Astrocyte (in vitro differentiated cells and primary cell): ENCODE results near the gene TAB3. TPM values are rescaled to one million over a fixed set of nuclear protein-coding genes. Genes with fewer than 3 reads are reported as not detected.
A peak's percentile ranks its signal among the peaks of the same experiment; 100 is the strongest.

Experiments
- DNase-seq: peaks from one replicate; pipeline ENCODE4 v3.0.0-alpha.2; 2010; ENCODE audit warnings: low read depth
- FAIRE-seq: peaks from 2 replicates; lab custom pipeline; 2011; peaks lifted over from hg19 to GRCh38; lab: Jason Lieb, UNC
- H2AFZ ChIP-seq: 2 replicates; pipeline ENCODE4 v1.6.0; 2012; ENCODE audit warnings: low read depth, low read length, inconsistent platforms
- H3K27ac ChIP-seq: 2 replicates; pipeline ENCODE4 v1.5.1; 2011; ENCODE audit warnings: low read depth, low read length, inconsistent platforms
- H3K27me3 ChIP-seq: 2 replicates; pipeline ENCODE4 v1.6.0; 2011; ENCODE audit warnings: low read length, inconsistent platforms; ENCODE audit not compliant: insufficient read depth
- H3K36me3 ChIP-seq: 2 replicates; pipeline ENCODE4 v1.5.1; 2011; ENCODE audit warnings: low read length, inconsistent platforms; ENCODE audit not compliant: insufficient read depth
- H3K4me1 ChIP-seq: 2 replicates; pipeline ENCODE4 v1.5.1; 2011; ENCODE audit warnings: low read length, inconsistent platforms; ENCODE audit not compliant: insufficient read depth
- H3K4me2 ChIP-seq: 2 replicates; pipeline ENCODE4 v1.6.0; 2012; ENCODE audit warnings: low read length, inconsistent platforms
- H3K4me3 ChIP-seq: 2 replicates; pipeline ENCODE4 v1.5.1; 2011; ENCODE audit warnings: low read depth, mild to moderate bottlenecking, low read length, inconsistent platforms; ENCODE audit not compliant: insufficient read depth
- H3K79me2 ChIP-seq: 2 replicates; pipeline ENCODE4 v1.6.0; 2012; ENCODE audit warnings: mild to moderate bottlenecking, low read length, inconsistent platforms; ENCODE audit not compliant: insufficient read depth
- H3K9ac ChIP-seq: 2 replicates; pipeline ENCODE4 v1.6.0; 2012; ENCODE audit warnings: mild to moderate bottlenecking, low read length, inconsistent platforms
- H3K9me3 ChIP-seq: 2 replicates; pipeline ENCODE4 v1.5.1; 2012; ENCODE audit warnings: low read depth, mild to moderate bottlenecking, low read length, inconsistent platforms; ENCODE audit not compliant: insufficient read depth
- H4K20me1 ChIP-seq: 2 replicates; pipeline ENCODE4 v1.6.0; 2012; ENCODE audit warnings: low read length, inconsistent platforms; ENCODE audit not compliant: insufficient read depth
- H3K27ac Mint-ChIP-seq: one replicate; pipeline ENCODE4 v1.8.0; 2021; ENCODE audit warnings: mild to moderate bottlenecking, mixed read lengths; ENCODE audit not compliant: unreplicated experiment
- H3K27me3 Mint-ChIP-seq: one replicate; pipeline ENCODE4 v1.8.0; 2021; ENCODE audit warnings: low read depth, mixed read lengths; ENCODE audit not compliant: unreplicated experiment
- H3K36me3 Mint-ChIP-seq: one replicate; pipeline ENCODE4 v1.8.0; 2021; ENCODE audit warnings: low read depth, mixed read lengths; ENCODE audit not compliant: unreplicated experiment
- H3K4me1 Mint-ChIP-seq: one replicate; pipeline ENCODE4 v1.8.0; 2021; ENCODE audit warnings: low read depth, mixed read lengths; ENCODE audit not compliant: unreplicated experiment
- H3K4me3 Mint-ChIP-seq: one replicate; pipeline ENCODE4 v1.8.0; 2021; ENCODE audit warnings: mild to moderate bottlenecking, moderate library complexity, mixed read lengths; ENCODE audit not compliant: unreplicated experiment
- H3K9me3 Mint-ChIP-seq: one replicate; pipeline ENCODE4 v1.8.0; 2021; ENCODE audit warnings: mild to moderate bottlenecking, mixed read lengths; ENCODE audit not compliant: unreplicated experiment
- CTCF ChIP-seq: IDR thresholded peaks from 2 replicates; pipeline ENCODE4 v1.5.1; 2011; ENCODE audit warnings: low read depth, mild to moderate bottlenecking, inconsistent platforms, low read length, moderate library complexity; ENCODE audit not compliant: insufficient read depth
- EZH2 ChIP-seq: IDR thresholded peaks from 2 replicates; pipeline ENCODE4 v1.6.1; 2012; ENCODE audit warnings: mild to moderate bottlenecking, low read length, inconsistent platforms; ENCODE audit not compliant: insufficient read depth
- total RNA-seq: library from RNA; stranded (reverse); gene quantifications from 2 replicates; pipeline ENCODE4 v1.2.1, GENCODE V29; 2021

Gene TAB3
- total RNA-seq, 1 donor from 2014 or later, result 19.3 TPM

DNA sequence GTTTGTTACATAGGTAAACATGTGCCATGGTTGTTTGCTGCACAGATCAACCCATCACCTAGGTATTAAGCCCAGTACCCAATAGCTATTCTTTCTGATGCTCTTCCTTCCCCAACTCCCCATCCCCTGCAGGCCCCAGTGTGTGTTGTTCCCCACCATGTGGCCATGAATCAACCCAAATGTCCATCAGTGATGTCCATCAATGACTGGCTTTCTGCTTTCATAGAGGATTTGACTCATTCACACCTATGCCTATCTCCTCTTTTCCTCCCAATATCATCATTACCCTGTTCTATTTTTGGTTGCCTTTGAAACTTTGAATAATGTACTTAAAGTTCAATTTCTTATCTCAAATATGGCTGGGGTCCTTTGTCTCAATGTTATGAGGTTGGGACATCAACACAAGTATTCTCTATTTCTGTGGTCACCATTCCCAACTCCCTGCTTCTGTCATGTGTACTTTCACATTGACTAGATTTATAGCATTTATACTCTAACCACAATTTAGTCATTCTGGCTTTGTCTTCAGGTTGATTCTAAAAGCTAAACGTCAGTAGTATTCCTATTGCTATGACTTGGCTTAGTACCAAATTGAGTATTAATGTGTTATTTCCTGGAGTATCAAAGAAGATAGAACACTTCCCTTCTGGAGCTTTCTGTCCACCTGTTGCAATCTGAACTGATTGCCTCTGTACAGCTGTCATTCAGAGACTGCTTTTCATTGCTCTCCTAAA, 107.2 kb downstream of the TAB3 start:
- Mint-ChIP-seq H3K9me3 (no peaks in the 10 kb centered on the region), H3K4me1 (no peaks in the 10 kb centered on the region), H3K4me3 (no peak overlapping the region), H3K36me3 (no peaks in the 10 kb centered on the region), H3K27me3 (no peaks in the 10 kb centered on the region), H3K27ac (no peak overlapping the region)
- H3K4me2 ChIP-seq, result no peak overlapping the region
- no peaks in the 10 kb centered on the region for H3K79me2 ChIP-seq
- no peak overlapping the region for H3K9ac ChIP-seq
- H3K4me3 ChIP-seq, result no peak overlapping the region
- DNase-seq (no peak), FAIRE-seq (peak; percentile 76)
- H3K9me3 ChIP-seq, result no peaks in the 10 kb centered on the region
- no peaks in the 10 kb centered on the region for H3K4me1 ChIP-seq
- no peak overlapping the region for H3K27ac ChIP-seq
- no peaks in the 10 kb centered on the region for H3K27me3 ChIP-seq
- H4K20me1 ChIP-seq, result no peaks in the 10 kb centered on the region
- no peak for TF ChIP-seq CTCF
- TF ChIP-seq EZH2, result no peak
- H2AFZ ChIP-seq, result no peak overlapping the region
- H3K36me3 ChIP-seq, result no peaks in the 10 kb centered on the region

DNA sequence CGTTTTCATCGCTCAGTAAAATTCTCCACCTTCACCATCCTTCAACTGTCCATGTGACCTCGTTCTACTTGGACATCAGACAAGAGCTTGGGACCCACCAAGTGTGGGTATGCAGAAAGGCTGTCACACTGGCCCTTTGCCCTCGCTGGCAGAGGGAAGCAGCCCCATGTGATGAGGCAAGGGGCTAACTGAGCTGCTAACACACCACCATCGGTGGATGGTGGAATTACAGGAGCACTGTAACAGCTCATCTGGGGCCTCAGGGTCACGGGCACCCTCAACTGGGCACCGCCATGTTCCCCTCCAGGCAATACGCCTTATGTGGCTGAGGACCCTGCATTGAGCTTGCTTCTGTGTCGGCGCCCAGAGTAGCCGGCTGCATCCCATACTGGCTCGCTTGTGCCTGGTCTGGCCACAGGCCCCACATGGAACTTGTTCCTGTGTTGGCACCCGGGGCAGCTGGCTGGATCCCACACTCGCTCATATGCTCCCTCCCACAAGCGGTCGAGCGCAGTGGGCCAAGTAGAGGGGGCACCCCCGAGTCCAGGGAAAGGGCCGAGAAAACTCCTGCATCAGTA, 109.5 kb downstream of the TAB3 start:
- Histone ChIP-seq H3K27me3 (no peaks in the 10 kb centered on the region), H3K4me2 (no peak overlapping the region), H2AFZ (no peak overlapping the region), H3K79me2 (no peaks in the 10 kb centered on the region), H3K4me3 (no peak overlapping the region), H4K20me1 (no peaks in the 10 kb centered on the region), H3K4me1 (no peaks in the 10 kb centered on the region), H3K9me3 (no peaks in the 10 kb centered on the region), H3K36me3 (no peaks in the 10 kb centered on the region), H3K9ac (no peak overlapping the region), H3K27ac (no peak overlapping the region)
- Mint-ChIP-seq H3K27me3 (no peaks in the 10 kb centered on the region), H3K9me3 (no peaks in the 10 kb centered on the region), H3K36me3 (no peaks in the 10 kb centered on the region), H3K4me1 (no peaks in the 10 kb centered on the region), H3K4me3 (no peak overlapping the region), H3K27ac (no peak overlapping the region)
- TF ChIP-seq CTCF, result no peak
- FAIRE-seq (no peak), DNase-seq (no peak)

DNA sequence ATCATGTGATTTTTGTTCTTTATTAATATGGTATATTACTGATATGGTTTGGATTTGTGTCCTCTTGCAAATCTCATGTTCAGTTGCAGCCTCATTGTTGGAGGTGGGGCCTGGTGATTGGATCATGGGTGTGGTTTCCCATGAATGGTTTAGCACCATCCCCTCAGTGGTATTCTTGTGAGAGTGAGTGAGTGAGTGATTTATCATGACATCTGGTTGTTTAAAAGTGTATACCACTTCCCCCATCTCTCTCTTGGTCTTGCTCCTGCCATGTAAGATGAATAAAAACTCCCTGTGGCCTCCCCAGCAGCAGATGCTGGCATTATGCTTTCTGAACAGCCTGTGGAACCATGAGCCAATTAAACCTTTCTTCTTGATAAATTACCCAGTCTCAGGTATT, 111.5 kb downstream of the TAB3 start:
- Mint-ChIP-seq H3K4me1 (no peaks in the 10 kb centered on the region), H3K9me3 (no peaks in the 10 kb centered on the region), H3K36me3 (no peaks in the 10 kb centered on the region), H3K27ac (no peak overlapping the region), H3K4me3 (no peak overlapping the region), H3K27me3 (no peaks in the 10 kb centered on the region)
- H3K4me1 ChIP-seq, result no peaks in the 10 kb centered on the region
- H3K27ac ChIP-seq, result no peak overlapping the region
- H3K79me2 ChIP-seq, result no peaks in the 10 kb centered on the region
- H3K4me2 ChIP-seq, result no peak overlapping the region
- no peak for TF ChIP-seq CTCF
- TF ChIP-seq EZH2, result no peak
- H3K27me3 ChIP-seq, result no peaks in the 10 kb centered on the region
- H3K9me3 ChIP-seq, result no peaks in the 10 kb centered on the region
- H3K9ac ChIP-seq, result no peak overlapping the region
- H3K4me3 ChIP-seq, result no peak overlapping the region
- H3K36me3 ChIP-seq, result no peaks in the 10 kb centered on the region
- FAIRE-seq, result peak; percentile 58
- DNase-seq, result no peak
- no peaks in the 10 kb centered on the region for H4K20me1 ChIP-seq
- no peak overlapping the region for H2AFZ ChIP-seq
